Endothelial cell of hepatic sinusoid (primary cell): ENCODE results near the gene GBF1.

Source experiments
- in situ Hi-C: cut with HindIII; loops from 2 replicates; pipeline ENCODE4 v1.10.0; 2017; ENCODE audit warnings: low sequenced_read_pairs

GBF1 gene

GRCh38 chr10:102266670-102267069, 21.3 kb downstream of the GBF1 start:
- in situ Hi-C loops, result loop anchor here (5.0 kb wide), 1 partner anchor 89 kb away; no protein-coding TSS in a partner anchor

- in situ Hi-C loops, result loop anchor here (5.0 kb wide), 1 partner anchor 90 kb away; no protein-coding TSS in a partner anchor
Measured at GRCh38 chr10:102267748-102268147, 22.4 kb downstream of the GBF1 start.

DNA sequence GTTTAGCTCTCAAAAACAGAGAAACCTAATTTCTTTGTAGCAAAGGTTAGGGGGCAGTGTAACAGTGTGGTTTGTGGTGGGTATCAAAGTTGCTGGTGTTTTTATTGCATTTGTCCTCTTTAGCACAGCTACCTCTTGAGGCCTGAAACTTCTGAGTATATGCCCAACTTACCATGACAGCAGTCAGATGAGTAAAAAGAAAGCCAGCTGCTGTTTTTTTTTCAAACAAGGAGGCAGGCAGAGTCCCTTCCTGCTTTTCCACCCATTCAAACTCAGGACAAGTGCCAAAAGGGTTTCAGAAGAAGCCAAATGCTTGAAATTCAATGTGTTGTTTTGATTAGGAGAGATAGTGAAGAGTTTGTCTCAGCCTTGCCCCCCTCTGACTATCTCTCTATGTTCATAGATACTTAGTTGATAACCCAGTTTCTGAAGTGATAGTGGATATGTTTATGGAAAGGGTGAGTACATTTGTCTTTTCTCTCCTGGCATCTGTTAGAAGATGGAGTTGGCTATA, 23.1 kb downstream of the GBF1 start:
- in situ Hi-C loops, result loop anchor here (5.0 kb wide), 1 partner anchor 91 kb away; no protein-coding TSS in a partner anchor

DNA sequence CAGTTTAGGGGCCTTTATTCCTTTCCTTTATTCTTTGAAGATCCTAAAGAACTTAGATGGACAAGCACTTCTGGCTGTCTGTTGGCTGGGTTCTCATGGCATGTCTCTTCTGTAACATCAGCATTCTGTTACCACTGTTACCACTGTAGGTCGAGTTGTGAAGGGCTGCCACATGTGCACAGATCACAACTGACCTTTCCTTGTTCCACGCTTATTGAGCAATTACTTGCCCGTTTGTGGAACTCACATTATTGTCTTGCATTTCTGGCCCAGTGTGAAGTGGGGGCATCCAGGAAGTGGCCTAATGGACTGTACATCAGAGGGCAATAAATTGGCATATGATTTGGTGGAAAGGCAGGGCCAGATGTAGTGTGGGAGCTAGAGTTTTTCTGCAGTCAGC, 23.7 kb downstream of the GBF1 start:
- in situ Hi-C loops, result loop anchor here (5.0 kb wide), 1 partner anchor 92 kb away; no protein-coding TSS in a partner anchor

- in situ Hi-C loops, result no loop called here
Measured at GRCh38 chr10:102274062-102274461, 28.7 kb downstream of the GBF1 start.

GRCh38 chr10:102275343-102275742, 30.0 kb downstream of the GBF1 start:
- in situ Hi-C loops, result no loop called here

DNA sequence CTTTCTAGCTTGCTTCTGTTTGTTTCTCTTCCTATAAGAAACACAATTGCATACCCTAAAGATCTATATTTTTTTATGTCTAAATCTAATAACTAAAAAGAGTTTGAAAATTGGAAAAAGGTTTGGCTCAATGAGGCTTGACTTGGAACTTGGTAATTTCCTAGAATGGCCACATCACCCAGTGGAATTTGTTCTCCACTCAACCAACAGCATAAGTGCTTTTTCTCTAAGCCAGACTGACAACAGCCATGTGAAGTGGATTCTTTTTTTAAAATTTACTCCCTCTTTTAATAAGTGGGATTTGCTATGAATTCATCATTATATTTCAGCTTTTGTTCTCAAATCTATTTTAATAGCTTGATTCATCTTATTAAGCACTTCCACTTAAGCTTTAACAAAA, 33.8 kb downstream of the GBF1 start:
- in situ Hi-C loops, result no loop called here

GRCh38 chr10:102280397-102281101, 35.2 kb downstream of the GBF1 start:
- in situ Hi-C loops, result loop anchor here (5.0 kb wide), 1 partner anchor 53 kb away; the partner anchor contains the start of gene ELOVL3

- in situ Hi-C loops, result loop anchor here (5.0 kb wide), 1 partner anchor 54 kb away; the partner anchor contains the start of gene ELOVL3
Measured at GRCh38 chr10:102281102-102281487, 35.8 kb downstream of the GBF1 start.

- in situ Hi-C loops, result loop anchor here (5.0 kb wide), 1 partner anchor 56 kb away; the partner anchor contains the start of gene ELOVL3
Measured at GRCh38 chr10:102283488-102283887, 38.2 kb downstream of the GBF1 start.

DNA sequence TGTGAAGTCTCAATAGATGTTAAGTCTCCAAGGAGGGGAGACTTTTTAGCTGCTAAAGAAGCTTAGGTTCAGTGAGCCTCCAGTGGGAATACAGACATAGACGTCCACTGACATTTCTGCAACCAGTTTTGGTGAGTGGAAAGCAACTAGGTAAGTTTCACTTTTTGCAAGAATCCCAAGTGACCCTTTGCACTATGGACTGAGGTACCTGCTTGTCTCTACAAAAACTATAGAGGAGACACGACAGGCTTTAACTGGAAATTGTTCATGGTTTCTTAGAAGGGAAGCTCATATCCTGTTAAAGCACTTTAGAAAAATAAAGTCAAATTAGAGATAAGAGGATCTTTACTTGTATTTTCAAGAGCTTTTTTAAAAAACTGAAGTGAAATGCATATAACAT, 38.6 kb downstream of the GBF1 start:
- in situ Hi-C loops, result loop anchor here (5.0 kb wide), 1 partner anchor 57 kb away; the partner anchor contains the start of gene ELOVL3

- in situ Hi-C loops, result loop anchor here (5.0 kb wide), 1 partner anchor 57 kb away; the partner anchor contains the start of gene ELOVL3
Measured at GRCh38 chr10:102284531-102284930, 39.2 kb downstream of the GBF1 start.

GRCh38 chr10:102285133-102285532, 39.8 kb downstream of the GBF1 start:
- in situ Hi-C loops, result no loop called here

DNA sequence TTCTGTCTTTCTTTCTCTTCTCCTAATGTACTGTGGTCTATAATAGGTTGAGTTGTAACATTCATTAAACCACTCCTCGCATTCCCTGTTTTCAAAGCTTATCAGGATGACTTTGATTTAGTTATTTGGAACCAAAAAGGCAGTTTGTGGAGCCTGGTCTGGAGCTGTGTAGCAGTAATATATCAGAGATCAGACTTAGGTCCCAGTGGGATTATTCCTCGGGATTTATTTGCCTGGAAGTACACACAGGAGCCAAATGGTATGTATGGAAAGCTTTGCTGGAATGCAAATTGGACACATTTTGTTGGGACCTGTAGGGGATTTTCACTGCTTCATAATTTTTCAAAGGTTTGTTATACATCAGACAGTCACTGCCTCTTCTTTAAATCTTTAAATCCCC, 40.9 kb downstream of the GBF1 start:
- in situ Hi-C loops, result no loop called here

GRCh38 chr10:102287538-102287937, 42.2 kb downstream of the GBF1 start:
- in situ Hi-C loops, result no loop called here

DNA sequence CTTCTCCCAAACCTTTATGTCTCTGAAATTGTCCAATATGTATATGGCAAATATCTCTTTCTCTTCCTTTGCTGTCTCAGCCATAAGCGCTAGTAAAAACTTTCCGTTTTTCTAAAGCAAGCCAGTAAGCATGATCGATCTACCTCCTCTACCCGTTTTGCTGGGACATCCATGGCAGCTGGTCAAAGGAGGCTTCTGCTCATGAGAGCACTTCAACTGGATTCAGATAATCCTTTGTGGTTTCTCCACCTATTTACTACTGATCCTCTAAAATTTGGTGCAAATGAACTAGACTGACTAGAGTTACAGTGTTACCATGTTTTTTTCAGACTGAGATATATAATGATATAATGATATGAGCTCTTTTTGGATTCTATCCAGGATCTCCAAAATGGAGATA, 42.7 kb downstream of the GBF1 start:
- in situ Hi-C loops, result no loop called here

GRCh38 chr10:102289356-102289755, 44.0 kb downstream of the GBF1 start:
- in situ Hi-C loops, result no loop called here

GRCh38 chr10:102289840-102290239, 44.5 kb downstream of the GBF1 start:
- in situ Hi-C loops, result no loop called here

DNA sequence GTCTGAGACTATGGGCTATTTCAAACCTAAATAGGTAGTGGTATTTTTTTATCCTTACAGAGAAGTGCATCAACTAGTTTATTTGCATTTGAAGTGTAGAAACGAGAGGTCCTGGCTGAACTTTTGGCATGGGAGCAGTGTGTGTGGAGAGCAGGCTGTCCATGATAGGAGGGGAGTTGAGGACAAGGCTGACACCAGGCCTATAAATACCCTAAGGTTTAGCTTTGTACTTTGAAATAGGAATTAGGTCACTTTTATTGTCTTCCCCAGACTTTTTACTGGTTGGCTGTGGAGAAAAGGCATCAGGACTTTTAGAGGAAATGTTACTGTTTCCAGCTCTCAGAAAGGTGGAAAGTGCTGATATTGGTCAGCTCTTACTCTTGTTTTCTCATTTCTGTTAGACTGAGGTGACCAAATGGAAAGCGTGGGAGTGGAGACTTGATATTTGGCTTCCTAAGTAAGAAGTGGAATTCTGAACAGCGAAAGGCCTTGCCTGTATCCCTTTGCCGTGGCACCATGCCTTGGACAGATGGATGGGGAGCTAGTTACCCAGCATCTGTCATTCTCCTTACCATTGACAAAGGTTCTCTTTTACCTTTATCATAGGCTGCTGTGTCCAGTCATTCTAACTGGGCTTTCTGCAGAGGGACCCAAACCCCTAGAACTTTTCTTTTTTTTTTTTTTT, 46.0 kb downstream of the GBF1 start:
- in situ Hi-C loops, result no loop called here

DNA sequence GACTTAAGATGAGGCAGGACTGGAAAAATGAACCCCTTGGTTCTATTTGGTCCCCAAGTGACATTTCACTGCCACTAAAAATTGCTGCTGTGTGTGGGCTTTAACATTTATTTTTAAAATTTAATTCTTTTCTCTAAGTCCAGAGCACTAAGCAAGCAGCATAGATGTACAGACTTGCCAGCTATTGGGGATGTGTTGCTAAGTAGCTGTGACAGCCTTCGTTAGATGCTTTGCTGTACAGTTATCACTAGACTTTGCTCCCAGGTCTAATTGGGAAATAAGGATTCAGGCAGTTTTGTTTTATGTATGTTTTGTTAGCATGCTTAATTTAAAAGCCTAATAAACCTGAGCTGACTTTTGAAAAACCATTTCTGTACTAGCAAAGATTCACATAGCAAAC, 51.8 kb downstream of the GBF1 start:
- in situ Hi-C loops, result no loop called here

DNA sequence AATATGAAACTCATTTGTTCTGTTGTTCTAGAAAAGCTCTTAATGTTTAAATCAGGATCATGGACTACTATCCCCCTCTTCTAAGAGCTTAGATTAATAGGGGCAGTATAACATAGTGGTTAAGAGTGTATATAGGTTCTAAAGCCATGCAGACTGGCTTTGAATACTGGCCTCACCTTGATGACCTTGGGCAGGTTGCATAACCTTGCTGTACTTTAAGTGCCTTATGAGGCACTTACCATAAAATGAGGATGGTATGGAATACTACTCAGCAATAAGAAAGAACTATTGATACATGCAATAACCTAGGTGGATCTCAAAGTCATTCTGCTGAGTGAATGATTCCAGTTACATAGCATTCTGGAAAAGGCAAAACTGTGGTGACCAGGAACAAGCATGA, 53.6 kb downstream of the GBF1 start:
- in situ Hi-C loops, result no loop called here

- in situ Hi-C loops, result loop anchor here (5.0 kb wide), 1 partner anchor 82 kb away; no protein-coding TSS in a partner anchor
Measured at GRCh38 chr10:102299873-102300272, 54.5 kb downstream of the GBF1 start.
